Effector memory CD8-positive, alpha-beta T cell (primary cell): ENCODE results near the gene EHBP1.

Experiments
- ATAC-seq: fragments of 150-1000 bp; cut with Tn5 transposase; replicated peaks from 2 replicates; pipeline ENCODE4 v1.10.0; 2021; ENCODE audit warnings: mild to moderate bottlenecking, moderate library complexity
- DNase-seq, 3 experiments: peaks; one replicate each; pipeline ENCODE4 v3.0.0; 2021
- H3K27ac Mint-ChIP-seq, 2 donors: one replicate each; pipeline ENCODE4 v1.8.0; 2022; ENCODE audit warnings: mild to moderate bottlenecking in 2 of 2, mixed read lengths in 2 of 2, moderate library complexity in 2 of 2
- H3K27me3 Mint-ChIP-seq, 2 donors: one replicate each; pipeline ENCODE4 v1.8.0; 2022; ENCODE audit warnings: mixed read lengths in 2 of 2
- H3K36me3 Mint-ChIP-seq: one replicate; pipeline ENCODE4 v1.8.0; 2022; ENCODE audit warnings: mild to moderate bottlenecking, moderate library complexity, mixed read lengths; ENCODE audit not compliant: insufficient read depth
- H3K4me1 Mint-ChIP-seq, 2 donors: one replicate each; pipeline ENCODE4 v1.8.0; 2022; ENCODE audit warnings: low read depth in 2 of 2, mixed read lengths in 2 of 2
- H3K4me3 Mint-ChIP-seq, 2 donors: one replicate each; pipeline ENCODE4 v1.8.0; 2022; ENCODE audit warnings: mild to moderate bottlenecking in 2 of 2, mixed read lengths in 2 of 2, moderate library complexity in 2 of 2
- H3K9me3 Mint-ChIP-seq, 2 donors: one replicate each; pipeline ENCODE4 v1.8.0; 2022; ENCODE audit warnings: mixed read lengths in 2 of 2

EHBP1 gene

GRCh38 chr2:62968668-62969067, 263.2 kb downstream of the EHBP1 start:
- no peak for DNase-seq
- Mint-ChIP-seq H3K9me3 (no peaks in the 10 kb centered on the region), H3K4me3 (no peak overlapping the region), H3K36me3 (no peaks in the 10 kb centered on the region), H3K27me3 (no peaks in the 10 kb centered on the region), H3K4me1 (no peaks in the 10 kb centered on the region), H3K27ac (no peak overlapping the region)
- no peak for ATAC-seq

GRCh38 chr2:62971936-62972335, 266.4 kb downstream of the EHBP1 start:
- Mint-ChIP-seq H3K27me3 (no peaks in the 10 kb centered on the region), H3K36me3 (no peaks in the 10 kb centered on the region), H3K4me3 (no peak overlapping the region), H3K9me3 (no peaks in the 10 kb centered on the region), H3K4me1 (no peaks in the 10 kb centered on the region), H3K27ac (no peak overlapping the region)
- no peak for ATAC-seq
- no peak for DNase-seq

GRCh38 chr2:62972601-62973000, 267.1 kb downstream of the EHBP1 start:
- Mint-ChIP-seq H3K4me3 (no peak overlapping the region), H3K27me3 (no peaks in the 10 kb centered on the region), H3K4me1 (no peaks in the 10 kb centered on the region), H3K9me3 (no peaks in the 10 kb centered on the region), H3K36me3 (no peaks in the 10 kb centered on the region), H3K27ac (no peak overlapping the region)
- ATAC-seq (no peak), DNase-seq (no peak)

- H3K36me3 Mint-ChIP-seq: no peaks in the 10 kb centered on the region
- H3K9me3 Mint-ChIP-seq: no peaks in the 10 kb centered on the region
- no peaks in the 10 kb centered on the region for H3K4me1 Mint-ChIP-seq
- H3K27me3 Mint-ChIP-seq: no peaks in the 10 kb centered on the region
- no peak overlapping the region for H3K27ac Mint-ChIP-seq
- DNase-seq (no peak), ATAC-seq (no peak)
- H3K4me3 Mint-ChIP-seq: no peak overlapping the region
Observed at GRCh38 chr2:62974999-62975398, 269.5 kb downstream of the EHBP1 start.

- no peak for DNase-seq
- no peak for ATAC-seq
- Mint-ChIP-seq H3K36me3 (peaks cover 5% of the 10 kb centered on the region), H3K4me1 (no peaks in the 10 kb centered on the region), H3K27ac (no peak overlapping the region), H3K27me3 (no peaks in the 10 kb centered on the region), H3K9me3 (no peaks in the 10 kb centered on the region), H3K4me3 (no peak overlapping the region)
Observed at GRCh38 chr2:62991605-62992004, 286.1 kb downstream of the EHBP1 start.

- no peak for DNase-seq
- Mint-ChIP-seq H3K27me3 (no peaks in the 10 kb centered on the region), H3K4me1 (no peaks in the 10 kb centered on the region), H3K36me3 (peaks cover 5% of the 10 kb centered on the region), H3K27ac (no peak overlapping the region), H3K4me3 (no peak overlapping the region), H3K9me3 (no peaks in the 10 kb centered on the region)
- ATAC-seq: no peak
Observed at GRCh38 chr2:62992561-62992960, 287.0 kb downstream of the EHBP1 start.

GRCh38 chr2:62994206-62994605, 288.7 kb downstream of the EHBP1 start:
- H3K4me3 Mint-ChIP-seq: no peak overlapping the region
- no peak for ATAC-seq
- no peaks in the 10 kb centered on the region for H3K4me1 Mint-ChIP-seq
- DNase-seq: no peak
- no peak overlapping the region for H3K27ac Mint-ChIP-seq
- H3K9me3 Mint-ChIP-seq: no peaks in the 10 kb centered on the region
- no peaks in the 10 kb centered on the region for H3K27me3 Mint-ChIP-seq
- H3K36me3 Mint-ChIP-seq: peaks cover 5% of the 10 kb centered on the region

GRCh38 chr2:62996534-62997186, 291.1 kb downstream of the EHBP1 start:
- Mint-ChIP-seq H3K4me1 (peaks cover 0 to 2% of the 10 kb centered on the region in 2 donors), H3K27ac (no peak overlapping the region), H3K27me3 (no peaks in the 10 kb centered on the region), H3K4me3 (no peak overlapping the region), H3K9me3 (no peaks in the 10 kb centered on the region), H3K36me3 (peaks cover 5% of the 10 kb centered on the region)
- no peak for ATAC-seq
- no peak for DNase-seq

- H3K36me3 Mint-ChIP-seq: peaks cover 5% of the 10 kb centered on the region
- H3K27me3 Mint-ChIP-seq: no peaks in the 10 kb centered on the region
- ATAC-seq (no peak), DNase-seq (no peak)
- H3K9me3 Mint-ChIP-seq: no peaks in the 10 kb centered on the region
- peaks cover 0 to 2% of the 10 kb centered on the region in 2 donors for H3K4me1 Mint-ChIP-seq
- no peak overlapping the region for H3K4me3 Mint-ChIP-seq
- no peak overlapping the region for H3K27ac Mint-ChIP-seq
Observed at GRCh38 chr2:62998949-62999348, 293.4 kb downstream of the EHBP1 start.

- peaks cover 0 to 2% of the 10 kb centered on the region in 2 donors for H3K4me1 Mint-ChIP-seq
- H3K27ac Mint-ChIP-seq: no peak overlapping the region
- DNase-seq (no peak), ATAC-seq (no peak)
- no peaks in the 10 kb centered on the region for H3K27me3 Mint-ChIP-seq
- H3K4me3 Mint-ChIP-seq: no peak overlapping the region
- H3K9me3 Mint-ChIP-seq: no peaks in the 10 kb centered on the region
- H3K36me3 Mint-ChIP-seq: peaks cover 5% of the 10 kb centered on the region
Observed at GRCh38 chr2:62999905-63000304, 294.4 kb downstream of the EHBP1 start.

- Mint-ChIP-seq H3K27ac (no peak overlapping the region), H3K36me3 (peaks cover 5% of the 10 kb centered on the region), H3K4me3 (no peak overlapping the region), H3K9me3 (no peaks in the 10 kb centered on the region), H3K4me1 (peaks cover 0 to 2% of the 10 kb centered on the region in 2 donors), H3K27me3 (no peaks in the 10 kb centered on the region)
- ATAC-seq (no peak), DNase-seq (no peak)
Observed at GRCh38 chr2:63000801-63001200, 295.3 kb downstream of the EHBP1 start.

- Mint-ChIP-seq H3K4me3 (no peak overlapping the region), H3K27ac (no peak overlapping the region), H3K36me3 (peaks cover under 1% of the 10 kb centered on the region), H3K27me3 (no peaks in the 10 kb centered on the region), H3K4me1 (peaks cover 0 to 2% of the 10 kb centered on the region in 2 donors), H3K9me3 (no peaks in the 10 kb centered on the region)
- DNase-seq: no peak
- no peak for ATAC-seq
Observed at GRCh38 chr2:63001576-63001975, 296.1 kb downstream of the EHBP1 start.

GRCh38 chr2:63003351-63003750, 297.8 kb downstream of the EHBP1 start:
- no peak for ATAC-seq
- H3K27me3 Mint-ChIP-seq: no peaks in the 10 kb centered on the region
- no peak overlapping the region for H3K4me3 Mint-ChIP-seq
- DNase-seq: no peak
- no peaks in the 10 kb centered on the region for H3K9me3 Mint-ChIP-seq
- no peak overlapping the region for H3K27ac Mint-ChIP-seq
- peaks cover 0 to 2% of the 10 kb centered on the region in 2 donors for H3K4me1 Mint-ChIP-seq
- no peaks in the 10 kb centered on the region for H3K36me3 Mint-ChIP-seq

GRCh38 chr2:63007813-63008458, 302.4 kb downstream of the EHBP1 start:
- Mint-ChIP-seq H3K9me3 (no peaks in the 10 kb centered on the region), H3K4me1 (no peaks in the 10 kb centered on the region), H3K4me3 (no peak overlapping the region), H3K27ac (no peak overlapping the region), H3K27me3 (no peaks in the 10 kb centered on the region), H3K36me3 (no peaks in the 10 kb centered on the region)
- ATAC-seq (no peak), DNase-seq (no peak)
